NT2/D1 (cell line): ENCODE measurements around the gene PIGP.

Source experiments
- YY1 ChIP-seq: IDR thresholded peaks from 2 replicates; pipeline ENCODE4 v1.6.1; 2011; ENCODE audit not compliant: insufficient read length, insufficient read depth
- ZNF274 ChIP-seq: IDR thresholded peaks from 2 replicates; pipeline ENCODE4 v1.6.1; 2011; ENCODE audit warnings: mild to moderate bottlenecking, low read depth, low read length

DNA sequence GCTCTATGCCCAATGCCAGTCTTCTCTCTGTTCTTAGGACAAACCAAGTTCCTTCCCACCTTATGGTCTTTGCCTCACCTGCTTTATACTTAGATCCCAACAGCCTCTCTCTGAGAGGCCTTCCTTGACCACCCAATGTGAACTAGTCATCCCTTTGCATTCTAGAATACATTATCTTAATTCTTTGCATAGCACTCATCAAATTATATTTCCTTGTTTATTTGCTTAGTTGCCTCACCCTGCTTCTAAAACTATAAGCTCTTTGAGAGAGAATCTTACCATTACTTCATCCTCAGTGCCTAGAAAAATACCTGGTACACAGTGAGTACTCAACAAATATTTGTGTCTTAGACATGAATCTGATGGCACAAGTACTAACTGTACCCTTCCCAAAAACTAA is 8.0 kb downstream of the PIGP start:
- TF ChIP-seq YY1 (no peak), ZNF274 (no peak)
